Calu3 (cell line): ENCODE data around the gene ARRDC4. TPM values are rescaled to one million over a fixed set of nuclear protein-coding genes. Genes with fewer than 3 reads are reported as not detected.

Experiments used
- BruUV-seq: library from RNA; stranded (reverse); fragments of 400-500 nt; replicated peaks from 2 replicates; lab custom pipeline; 2021; lab: Mats Ljungman, UMichigan
- CTCF ChIA-PET: fragments of 300-600 bp; sonication (Branson Sonifier 250); formaldehyde crosslinking; loops from one replicate; lab custom pipeline; 2022; ENCODE audit warnings: antibody characterized with exemption; lab: Charles Lee
- DNase-seq: peaks from one replicate; pipeline ENCODE4 v3.0.0; 2022
- H3K27ac Mint-ChIP-seq: one replicate; pipeline ENCODE4 v1.8.0; 2022; ENCODE audit warnings: mixed read lengths; ENCODE audit not compliant: unreplicated experiment
- H3K27me3 Mint-ChIP-seq: one replicate; pipeline ENCODE4 v1.8.0; 2022; ENCODE audit warnings: mixed read lengths; ENCODE audit not compliant: unreplicated experiment
- H3K36me3 Mint-ChIP-seq: one replicate; pipeline ENCODE4 v1.8.0; 2022; ENCODE audit warnings: mild to moderate bottlenecking, moderate library complexity, mixed read lengths; ENCODE audit not compliant: insufficient read depth, unreplicated experiment
- H3K4me1 Mint-ChIP-seq: one replicate; pipeline ENCODE4 v1.8.0; 2022; ENCODE audit warnings: mild to moderate bottlenecking, low read depth, mixed read lengths; ENCODE audit not compliant: unreplicated experiment
- H3K4me3 Mint-ChIP-seq: one replicate; pipeline ENCODE4 v1.8.0; 2022; ENCODE audit warnings: mild to moderate bottlenecking, low read depth, moderate library complexity, mixed read lengths; ENCODE audit not compliant: unreplicated experiment
- H3K9me3 Mint-ChIP-seq: one replicate; pipeline ENCODE4 v1.8.0; 2022; ENCODE audit warnings: low read depth, mixed read lengths; ENCODE audit not compliant: unreplicated experiment
- intact Hi-C: fragments of 100-400 bp; cut with micrococcal nuclease; formaldehyde crosslinking; loops from one replicate; pipeline ENCODE4 v1.10.0; 2022; ENCODE audit not compliant: unreplicated experiment
- total RNA-seq: library from RNA; stranded (reverse); gene quantifications from 2 replicates; pipeline ENCODE4 v1.2.3, GENCODE V29; 2022
- TF ChIP-seq, protein P1 (sequence below): fragments of 200-600 bp; IDR thresholded peaks from one replicate; pipeline ENCODE4 v1.8.0; 2022; ENCODE audit warnings: antibody characterized with exemption; ENCODE audit not compliant: unreplicated experiment

Gene ARRDC4
- total RNA-seq, 1 experiment from 2014 or later = 3.0 TPM

GRCh38 chr15:97929456-97930229 is 30.9 kb upstream of the ARRDC4 start:
- Mint-ChIP-seq H3K27ac (no peak overlapping the region), H3K4me1 (no peaks in the 10 kb centered on the region), H3K9me3 (peaks cover 11% of the 10 kb centered on the region), H3K36me3 (no peaks in the 10 kb centered on the region), H3K27me3 (no peaks in the 10 kb centered on the region), H3K4me3 (no peak overlapping the region)
- TF ChIP-seq, protein P1, sequence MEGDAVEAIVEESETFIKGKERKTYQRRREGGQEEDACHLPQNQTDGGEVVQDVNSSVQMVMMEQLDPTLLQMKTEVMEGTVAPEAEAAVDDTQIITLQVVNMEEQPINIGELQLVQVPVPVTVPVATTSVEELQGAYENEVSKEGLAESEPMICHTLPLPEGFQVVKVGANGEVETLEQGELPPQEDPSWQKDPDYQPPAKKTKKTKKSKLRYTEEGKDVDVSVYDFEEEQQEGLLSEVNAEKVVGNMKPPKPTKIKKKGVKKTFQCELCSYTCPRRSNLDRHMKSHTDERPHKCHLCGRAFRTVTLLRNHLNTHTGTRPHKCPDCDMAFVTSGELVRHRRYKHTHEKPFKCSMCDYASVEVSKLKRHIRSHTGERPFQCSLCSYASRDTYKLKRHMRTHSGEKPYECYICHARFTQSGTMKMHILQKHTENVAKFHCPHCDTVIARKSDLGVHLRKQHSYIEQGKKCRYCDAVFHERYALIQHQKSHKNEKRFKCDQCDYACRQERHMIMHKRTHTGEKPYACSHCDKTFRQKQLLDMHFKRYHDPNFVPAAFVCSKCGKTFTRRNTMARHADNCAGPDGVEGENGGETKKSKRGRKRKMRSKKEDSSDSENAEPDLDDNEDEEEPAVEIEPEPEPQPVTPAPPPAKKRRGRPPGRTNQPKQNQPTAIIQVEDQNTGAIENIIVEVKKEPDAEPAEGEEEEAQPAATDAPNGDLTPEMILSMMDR = no peak
- no TSS peak for BruUV-seq
- CTCF ChIA-PET = interaction anchor here (0.5 to 0.8 kb wide), 2 partner anchors 9 to 31 kb away, joined by 3 read pairs; no protein-coding TSS in a partner anchor
- DNase-seq = no peak
- intact Hi-C loops = no loop called here

DNA sequence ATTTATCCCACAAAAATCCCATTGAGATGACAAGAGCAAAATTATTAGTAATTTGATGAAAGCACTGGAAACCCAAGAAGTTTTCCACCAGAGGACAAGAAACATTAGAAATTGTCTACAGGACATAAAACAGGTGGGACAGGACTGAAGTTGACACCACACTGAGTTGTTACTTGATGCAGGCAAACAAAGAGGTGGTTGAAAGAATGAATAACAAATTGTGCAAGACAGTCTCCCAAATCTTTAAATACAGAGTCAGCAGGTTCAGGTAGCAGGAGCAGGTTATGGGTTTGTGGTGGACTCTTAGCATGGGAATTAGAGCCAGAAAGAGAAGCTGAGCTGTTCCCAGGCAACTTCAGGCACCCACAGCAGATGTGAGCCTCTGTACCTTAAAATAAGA is 30.3 kb upstream of the ARRDC4 start:
- BruUV-seq = no TSS peak
- CTCF ChIA-PET = no interaction called here

GRCh38 chr15:97931314-97931713 is 29.2 kb upstream of the ARRDC4 start:
- CTCF ChIA-PET = no interaction called here
- no peak for DNase-seq
- TF ChIP-seq, protein P1 = no peak
- Mint-ChIP-seq H3K4me1 (no peaks in the 10 kb centered on the region), H3K36me3 (no peaks in the 10 kb centered on the region), H3K27me3 (no peaks in the 10 kb centered on the region), H3K9me3 (peaks cover 11% of the 10 kb centered on the region), H3K4me3 (no peak overlapping the region), H3K27ac (no peak overlapping the region)
- intact Hi-C loops = no loop called here
- BruUV-seq = no TSS peak

More for the DNA sequence above, 30.3 kb upstream of the ARRDC4 start:
- no peak for DNase-seq
- Mint-ChIP-seq H3K4me3 (no peak overlapping the region), H3K27ac (no peak overlapping the region), H3K27me3 (no peaks in the 10 kb centered on the region), H3K36me3 (no peaks in the 10 kb centered on the region), H3K9me3 (peaks cover 11% of the 10 kb centered on the region), H3K4me1 (no peaks in the 10 kb centered on the region)
- intact Hi-C loops = no loop called here
- TF ChIP-seq, protein P1 = no peak

- BruUV-seq = no TSS peak
- no peak overlapping the region for H3K4me3 Mint-ChIP-seq
- no peak for DNase-seq
- peaks cover 8% of the 10 kb centered on the region for H3K9me3 Mint-ChIP-seq
- H3K27me3 Mint-ChIP-seq = no peaks in the 10 kb centered on the region
- no peaks in the 10 kb centered on the region for H3K36me3 Mint-ChIP-seq
- TF ChIP-seq, protein P1 = no peak
- H3K4me1 Mint-ChIP-seq = no peaks in the 10 kb centered on the region
- H3K27ac Mint-ChIP-seq = no peak overlapping the region
- CTCF ChIA-PET = no interaction called here
- intact Hi-C loops = no loop called here
Observed at GRCh38 chr15:97933589-97933988, 26.9 kb upstream of the ARRDC4 start.
